SU-DHL-6 (cell line): ENCODE results near the gene KDM1B.

ENCODE experiments used
- H2AFZ ChIP-seq: fragments of 200-600 bp; sonication (generic); 2 replicates; pipeline ENCODE4 v1.6.1; 2014; ENCODE audit warnings: low read depth, mild to moderate bottlenecking, moderate library complexity, mixed read lengths, antibody characterized with exemption, low read length; ENCODE audit not compliant: severe bottlenecking
- H3F3A ChIP-seq: fragments of 200-600 bp; shearing (Covaris generic); 2 replicates; pipeline ENCODE4 v1.6.0; 2016; ENCODE audit warnings: antibody characterized with exemption, mild to moderate bottlenecking; ENCODE audit not compliant: insufficient read depth
- H3K27ac ChIP-seq: fragments of 200-600 bp; sonication (generic); 2 replicates; pipeline ENCODE4 v1.5.1; 2016; ENCODE audit warnings: low read depth, mild to moderate bottlenecking, low read length, moderate library complexity, mixed read lengths
- H3K27me3 ChIP-seq: fragments of 200-600 bp; sonication (generic), shearing (Covaris generic); 2 replicates; pipeline ENCODE4 v1.6.0; 2014; ENCODE audit warnings: mild to moderate bottlenecking, low read length
- H3K36me3 ChIP-seq: fragments of 200-600 bp; sonication (generic); 2 replicates; pipeline ENCODE4 v1.6.1; 2014; ENCODE audit warnings: mild to moderate bottlenecking, low read length, mixed read lengths
- H3K4me2 ChIP-seq: fragments of 300-600, 200-600 bp; shearing (Covaris generic), sonication (generic); 2 replicates; pipeline ENCODE4 v1.6.0; 2014; ENCODE audit warnings: low read length, low read depth, mild to moderate bottlenecking; ENCODE audit not compliant: poor library complexity, severe bottlenecking
- H3K4me3 ChIP-seq: fragments of 200-600 bp; sonication (generic); 2 replicates; pipeline ENCODE4 v1.5.1; 2014; ENCODE audit warnings: antibody characterized with exemption, low read length, mild to moderate bottlenecking, mixed read lengths; ENCODE audit not compliant: insufficient read depth, poor library complexity, severe bottlenecking
- H3K79me2 ChIP-seq: fragments of 200-600 bp; sonication (generic); 2 replicates; pipeline ENCODE4 v1.6.1; 2014; ENCODE audit warnings: mild to moderate bottlenecking, low read length, moderate library complexity; ENCODE audit not compliant: insufficient read depth
- H3K9ac ChIP-seq: fragments of 200-600 bp; sonication (generic); 2 replicates; pipeline ENCODE4 v1.7.0; 2014; ENCODE audit warnings: mild to moderate bottlenecking, low read length
- H3K9me2 ChIP-seq: fragments of 200-600 bp; sonication (generic); replicated peaks from 2 replicates; pipeline ENCODE4 v1.6.1; 2014; ENCODE audit warnings: low read length; ENCODE audit not compliant: insufficient read depth
- H3K9me3 ChIP-seq: fragments of 200-600 bp; sonication (generic); 2 replicates; pipeline ENCODE4 v1.6.1; 2014; ENCODE audit warnings: low read length, mixed read lengths; ENCODE audit not compliant: insufficient read depth
- H4K20me1 ChIP-seq: fragments of 200-600 bp; sonication (generic); 2 replicates; pipeline ENCODE4 v1.6.1; 2014; ENCODE audit warnings: low read depth, mild to moderate bottlenecking, antibody characterized with exemption, low read length, moderate library complexity, mixed read lengths
- EZH2phosphoT487 ChIP-seq: fragments of 200-600 bp; sonication (generic), shearing (Covaris generic); conservative IDR thresholded peaks from 2 replicates; pipeline ENCODE4 v1.6.1; 2018; ENCODE audit warnings: mild to moderate bottlenecking, antibody characterized with exemption, low read length, moderate library complexity, mixed read lengths
- TF ChIP-seq, protein P1 (sequence below): fragments of 200-600 bp; sonication (generic); IDR thresholded peaks from one replicate; pipeline ENCODE4 v1.5.1; 2017; ENCODE audit warnings: antibody characterized with exemption, mild to moderate bottlenecking, low read length, moderate library complexity; ENCODE audit not compliant: insufficient read depth, poor library complexity, severe bottlenecking

KDM1B gene

DNA sequence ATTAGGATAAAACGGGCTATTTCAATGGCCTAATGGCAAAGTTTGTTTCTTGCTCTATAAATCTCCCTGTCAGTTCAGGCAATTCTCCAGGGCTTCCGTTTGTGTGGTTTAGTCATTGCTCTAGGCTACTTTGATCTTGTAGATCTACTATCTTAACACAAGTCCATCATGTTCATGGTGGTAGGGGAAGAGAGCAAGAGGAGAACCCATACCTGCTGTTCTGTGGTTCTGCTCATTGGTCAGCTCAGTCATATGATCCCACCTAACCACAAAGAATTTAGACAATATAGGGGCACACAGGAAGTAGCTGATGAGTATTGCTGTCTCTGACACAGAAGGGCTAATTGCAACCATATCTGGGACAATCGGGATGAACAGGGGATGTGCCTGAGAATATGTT is 114.0 kb downstream of the KDM1B start:
- Histone ChIP-seq H3K4me3 (no peak overlapping the region), H3K4me2 (no peak overlapping the region)

DNA sequence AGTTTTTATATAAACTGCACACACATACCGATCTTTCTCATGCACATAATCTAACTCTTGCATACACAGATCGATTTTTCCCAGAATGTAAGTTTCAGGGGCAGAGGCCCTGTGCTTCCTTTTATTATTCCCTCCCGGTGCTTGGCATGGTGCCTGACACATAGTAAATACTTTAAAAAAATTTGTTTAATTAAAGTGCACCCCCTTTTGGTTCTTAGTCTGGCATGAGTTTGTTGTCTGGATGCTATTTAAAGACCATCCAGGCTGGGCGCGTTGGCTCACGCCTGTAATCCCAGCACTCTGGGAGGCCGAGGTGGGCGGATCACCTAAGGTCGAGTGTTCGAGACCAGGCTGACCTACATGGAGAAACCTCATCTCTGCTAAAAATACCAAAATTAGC is 114.5 kb downstream of the KDM1B start:
- Histone ChIP-seq H3K79me2 (peaks cover 4% of the 10 kb centered on the region; the same call in 1 of the 2 replicates), H2AFZ (no peak overlapping the region), H3K36me3 (peaks cover 6% of the 10 kb centered on the region; the same call in 1 of the 2 replicates), H3K27ac (no peak overlapping the region), H3K9me3 (peaks cover 12% of the 10 kb centered on the region; the same call in 1 of the 2 replicates), H3F3A (no peaks in the 10 kb centered on the region), H3K9me2 (no peaks in the 10 kb centered on the region), H3K9ac (no peak overlapping the region), H3K4me2 (no peak overlapping the region), H4K20me1 (no peaks in the 10 kb centered on the region), H3K4me3 (no peak overlapping the region), H3K27me3 (no peaks in the 10 kb centered on the region)
- no peak for TF ChIP-seq EZH2phosphoT487
- TF ChIP-seq, protein P1, sequence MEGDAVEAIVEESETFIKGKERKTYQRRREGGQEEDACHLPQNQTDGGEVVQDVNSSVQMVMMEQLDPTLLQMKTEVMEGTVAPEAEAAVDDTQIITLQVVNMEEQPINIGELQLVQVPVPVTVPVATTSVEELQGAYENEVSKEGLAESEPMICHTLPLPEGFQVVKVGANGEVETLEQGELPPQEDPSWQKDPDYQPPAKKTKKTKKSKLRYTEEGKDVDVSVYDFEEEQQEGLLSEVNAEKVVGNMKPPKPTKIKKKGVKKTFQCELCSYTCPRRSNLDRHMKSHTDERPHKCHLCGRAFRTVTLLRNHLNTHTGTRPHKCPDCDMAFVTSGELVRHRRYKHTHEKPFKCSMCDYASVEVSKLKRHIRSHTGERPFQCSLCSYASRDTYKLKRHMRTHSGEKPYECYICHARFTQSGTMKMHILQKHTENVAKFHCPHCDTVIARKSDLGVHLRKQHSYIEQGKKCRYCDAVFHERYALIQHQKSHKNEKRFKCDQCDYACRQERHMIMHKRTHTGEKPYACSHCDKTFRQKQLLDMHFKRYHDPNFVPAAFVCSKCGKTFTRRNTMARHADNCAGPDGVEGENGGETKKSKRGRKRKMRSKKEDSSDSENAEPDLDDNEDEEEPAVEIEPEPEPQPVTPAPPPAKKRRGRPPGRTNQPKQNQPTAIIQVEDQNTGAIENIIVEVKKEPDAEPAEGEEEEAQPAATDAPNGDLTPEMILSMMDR, result no peak

More for the DNA sequence above, 114.0 kb downstream of the KDM1B start:
- no peaks in the 10 kb centered on the region for H4K20me1 ChIP-seq
- H3K9me2 ChIP-seq, result no peaks in the 10 kb centered on the region
- H3F3A ChIP-seq, result no peaks in the 10 kb centered on the region
- TF ChIP-seq, protein P1, result no peak
- no peak for TF ChIP-seq EZH2phosphoT487
- H3K27ac ChIP-seq, result no peak overlapping the region
- H3K9me3 ChIP-seq, result peaks cover 12% of the 10 kb centered on the region; the same call in 1 of the 2 replicates
- no peaks in the 10 kb centered on the region for H3K27me3 ChIP-seq
- no peak overlapping the region for H3K9ac ChIP-seq
- peaks cover 6% of the 10 kb centered on the region; the same call in 1 of the 2 replicates for H3K36me3 ChIP-seq
- H2AFZ ChIP-seq, result no peak overlapping the region
- H3K79me2 ChIP-seq, result peaks cover 6% of the 10 kb centered on the region; the same call in 1 of the 2 replicates

- TF ChIP-seq, protein P1, result no peak
- no peak for TF ChIP-seq EZH2phosphoT487
These were observed 115.0 kb downstream of the KDM1B start for GRCh38 chr6:18270216-18270615.

More at GRCh38 chr6:18270216-18270615, 115.0 kb downstream of the KDM1B start:
- Histone ChIP-seq H3K4me2 (no peak overlapping the region), H3K27me3 (no peaks in the 10 kb centered on the region), H3F3A (no peaks in the 10 kb centered on the region), H3K79me2 (no peaks in the 10 kb centered on the region), H3K4me3 (no peak overlapping the region), H3K27ac (no peak overlapping the region), H3K36me3 (peaks cover 5% of the 10 kb centered on the region; the same call in 1 of the 2 replicates), H3K9me3 (peaks cover 11% of the 10 kb centered on the region; the same call in 1 of the 2 replicates), H3K9ac (no peak overlapping the region), H2AFZ (no peak overlapping the region), H4K20me1 (no peaks in the 10 kb centered on the region), H3K9me2 (no peaks in the 10 kb centered on the region)
